GM23338 (cell line): Measurements from ENCODE around the gene OTOG.

Experiments
- CTCF ChIP-seq, 2 experiments: fragments of 200-600 bp in 1 of 2; sonication (generic) in 1 of 2; conservative IDR thresholded peaks; 2 replicates each; pipeline versions ENCODE4 v1.5.1 to v1.6.1; 2016 to 2017; ENCODE audit warnings: antibody characterized with exemption in 2 of 2, low read depth in 2 of 2, mild to moderate bottlenecking in 2 of 2, moderate library complexity in 1 of 2
- EZH2phosphoT487 ChIP-seq: fragments of 200-600 bp; sonication (generic); IDR thresholded peaks from one replicate; pipeline ENCODE4 v1.8.1; 2018; ENCODE audit warnings: antibody characterized with exemption; ENCODE audit not compliant: unreplicated experiment

- TF ChIP-seq CTCF (conservative IDR thresholded peaks at IDR 0.05; ENCODE audit: low read depth in 2 of 2) (no peak), EZH2phosphoT487 (no peak)
Observed at GRCh38 chr11:17642980-17643379, 95.9 kb downstream of the OTOG start.
